Naive thymus-derived CD8-positive, alpha-beta T cell (primary cell): ENCODE results near the gene DLAT. TPM values are rescaled to one million over a fixed set of nuclear protein-coding genes. Genes with fewer than 3 reads are reported as not detected.
"Not testable (repeated sequence)": the region's sequence is repeated elsewhere in the genome, so short reads cannot be mapped to it uniquely, and the experiment has no call there.

ENCODE experiments used
- ATAC-seq, 2 donors: fragments of 150-1000 bp; cut with Tn5 transposase in 1 of 2; sonication (Bioruptor Pico), chemical (Tn5 transposase) in 1 of 2; 1 replicate in 1 of 2; 2 replicates in 1 of 2; pipeline ENCODE4 v1.10.0; 2021; ENCODE audit warnings: mild to moderate bottlenecking in 2 of 2, moderate library complexity in 2 of 2
- POLR2A ChIA-PET: fragments of 350-600 bp; sonication (Branson Sonifier 250); formaldehyde crosslinking; loops from one replicate; lab custom pipeline; 2021; ENCODE audit warnings: antibody characterized with exemption; lab: Charles Lee
- DNase-seq, 10 donors: peaks; one replicate each; pipeline versions ENCODE4 v3.0.0 to v3.0.0-alpha.2; 2020 to 2022
- H3K27ac Mint-ChIP-seq, 10 donors: one replicate each; pipeline ENCODE4 v1.8.0; 2020 to 2022; ENCODE audit warnings: mild to moderate bottlenecking in 10 of 10, mixed read lengths in 10 of 10, moderate library complexity in 4 of 10, inconsistent platforms in 1 of 10
- H3K27me3 Mint-ChIP-seq, 5 donors: one replicate each; pipeline ENCODE4 v1.8.0; 2021 to 2022; ENCODE audit warnings: mixed read lengths in 5 of 5
- H3K36me3 Mint-ChIP-seq, 3 donors: one replicate each; pipeline ENCODE4 v1.8.0; 2020 to 2022; ENCODE audit warnings: mixed read lengths in 3 of 3, mild to moderate bottlenecking in 2 of 3, inconsistent platforms in 1 of 3
- H3K4me1 Mint-ChIP-seq, 4 donors: one replicate each; pipeline ENCODE4 v1.8.0; 2021 to 2022; ENCODE audit warnings: mixed read lengths in 4 of 4
- H3K4me3 Mint-ChIP-seq, 10 donors: one replicate each; pipeline ENCODE4 v1.8.0; 2020 to 2022; ENCODE audit warnings: mild to moderate bottlenecking in 10 of 10, mixed read lengths in 10 of 10, moderate library complexity in 6 of 10, inconsistent platforms in 1 of 10
- H3K9me3 Mint-ChIP-seq, 9 donors: one replicate each; pipeline ENCODE4 v1.8.0; 2020 to 2022; ENCODE audit warnings: mixed read lengths in 9 of 9, mild to moderate bottlenecking in 3 of 9, inconsistent platforms in 1 of 9, moderate library complexity in 1 of 9
- polyA plus RNA-seq, 3 donors: library from polyadenylated mRNA; unstranded; fragments of 300-500 nt; fragmentation: Illumina TruSeq; gene quantifications; one replicate each; pipeline ENCODE4 v1.2.3, GENCODE V29; 2021
- total RNA-seq, 8 experiments: library from RNA in 2 of 8; stranded (reverse) in 2 of 8; gene quantifications; one replicate each; pipeline ENCODE4 v1.2.3 and lab custom pipeline; 2021 to 2026

Gene DLAT
- total and polyA plus RNA-seq, 5 experiments from 2014 or later: 20.0 to 26.1 (median 22.4) TPM

GRCh38 chr11:111983187-111983986 is 41.8 kb upstream of the DLAT start:
- no peak for DNase-seq
- ATAC-seq: no peak
- H3K9me3 Mint-ChIP-seq: no peaks in the 10 kb centered on the region
- POLR2A ChIA-PET: interaction anchor here (1.1 kb wide), 1 partner anchor 54 kb away, joined by 4 read pairs; no protein-coding TSS in a partner anchor
- peaks cover 0 to 2% (median under 1%) of the 10 kb centered on the region in 4 donors for H3K4me1 Mint-ChIP-seq
- no peak overlapping the region for H3K4me3 Mint-ChIP-seq
- H3K27ac Mint-ChIP-seq: no peak overlapping the region
- H3K36me3 Mint-ChIP-seq: peaks cover 0 to 11% (median 2%) of the 10 kb centered on the region in 3 donors
- H3K27me3 Mint-ChIP-seq: peaks cover 8 to 22% (median 15%) of the 10 kb centered on the region in 5 donors

GRCh38 chr11:111986589-111986988 is 38.6 kb upstream of the DLAT start:
- POLR2A ChIA-PET: no interaction called here
- H3K9me3 Mint-ChIP-seq: no peaks in the 10 kb centered on the region
- DNase-seq: no peak

GRCh38 chr11:111990381-111990780 is 34.8 kb upstream of the DLAT start:
- Mint-ChIP-seq H3K27ac (no peak overlapping the region), H3K9me3 (no peaks in the 10 kb centered on the region), H3K36me3 (peaks cover 0 to 18% (median 6%) of the 10 kb centered on the region in 3 donors), H3K4me1 (no peaks in the 10 kb centered on the region), H3K27me3 (no peaks in the 10 kb centered on the region), H3K4me3 (no peak overlapping the region)
- POLR2A ChIA-PET: no interaction called here
- ATAC-seq (no peak), DNase-seq (no peak)

More at GRCh38 chr11:111986589-111986988, 38.6 kb upstream of the DLAT start:
- Mint-ChIP-seq H3K27ac (no peak overlapping the region), H3K4me1 (peaks cover 0 to 2% (median under 1%) of the 10 kb centered on the region in 4 donors), H3K4me3 (no peak overlapping the region), H3K36me3 (peaks cover 0 to 9% (median 2%) of the 10 kb centered on the region in 3 donors), H3K27me3 (no peaks in the 10 kb centered on the region)
- ATAC-seq: no peak

GRCh38 chr11:111992206-111992855 is 32.9 kb upstream of the DLAT start:
- Mint-ChIP-seq H3K27ac (no peak overlapping the region), H3K36me3 (peaks cover 0 to 9% (median 9%) of the 10 kb centered on the region in 3 donors), H3K9me3 (no peaks in the 10 kb centered on the region), H3K27me3 (no peaks in the 10 kb centered on the region), H3K4me3 (no peak overlapping the region), H3K4me1 (no peaks in the 10 kb centered on the region)
- POLR2A ChIA-PET: no interaction called here
- ATAC-seq (no peak), DNase-seq (no peak)

- Mint-ChIP-seq H3K27ac (no peak overlapping the region), H3K9me3 (no peaks in the 10 kb centered on the region), H3K4me1 (peaks cover 3 to 8% (median 5%) of the 10 kb centered on the region in 4 donors), H3K4me3 (no peak overlapping the region), H3K36me3 (peaks cover 0 to 11% (median 10%) of the 10 kb centered on the region in 3 donors), H3K27me3 (no peaks in the 10 kb centered on the region)
- POLR2A ChIA-PET: no interaction called here
- ATAC-seq: no peak
- DNase-seq: no peak
These were observed 29.1 kb upstream of the DLAT start for GRCh38 chr11:111996129-111996528.

GRCh38 chr11:111996669-111997068 is 28.5 kb upstream of the DLAT start:
- H3K27ac Mint-ChIP-seq, H3K27me3 Mint-ChIP-seq, H3K4me1 Mint-ChIP-seq, H3K9me3 Mint-ChIP-seq, DNase-seq, ATAC-seq, H3K4me3 Mint-ChIP-seq, POLR2A ChIA-PET: not testable (repeated sequence)
- H3K36me3 Mint-ChIP-seq: peaks cover 0 to 11% (median 10%) of the 10 kb centered on the region in 3 donors

- no peak for DNase-seq
- Mint-ChIP-seq H3K4me1 (peaks cover 3 to 8% (median 5%) of the 10 kb centered on the region in 4 donors), H3K27me3 (peaks cover 0 to 2% (median 0%) of the 10 kb centered on the region in 5 donors), H3K4me3 (no peak overlapping the region), H3K36me3 (peaks cover 0 to 6% (median 2%) of the 10 kb centered on the region in 3 donors), H3K9me3 (no peaks in the 10 kb centered on the region), H3K27ac (no peak overlapping the region)
- ATAC-seq: no peak
- POLR2A ChIA-PET: no interaction called here
These were observed 26.1 kb upstream of the DLAT start for GRCh38 chr11:111999111-111999510.

- DNase-seq (no peak), ATAC-seq (no peak)
- no peak overlapping the region for H3K4me3 Mint-ChIP-seq
- no peaks in the 10 kb centered on the region for H3K9me3 Mint-ChIP-seq
- H3K4me1 Mint-ChIP-seq: peaks cover 3 to 8% (median 5%) of the 10 kb centered on the region in 4 donors
- no peak overlapping the region for H3K27ac Mint-ChIP-seq
- peaks cover 0 to 2% (median 0%) of the 10 kb centered on the region in 5 donors for H3K27me3 Mint-ChIP-seq
- peaks cover 0 to 6% (median 2%) of the 10 kb centered on the region in 3 donors for H3K36me3 Mint-ChIP-seq
- POLR2A ChIA-PET: no interaction called here
These were observed 24.5 kb upstream of the DLAT start for GRCh38 chr11:112000703-112001102.

GRCh38 chr11:112002491-112003216 is 22.6 kb upstream of the DLAT start:
- no peak for ATAC-seq
- POLR2A ChIA-PET: interaction anchor here (0.7 kb wide), 1 partner anchor 181 kb away, joined by 3 read pairs; no protein-coding TSS in a partner anchor
- Mint-ChIP-seq H3K9me3 (no peaks in the 10 kb centered on the region), H3K27ac (no peak overlapping the region), H3K27me3 (peaks cover 0 to 12% (median 2%) of the 10 kb centered on the region in 5 donors), H3K4me3 (no peak overlapping the region), H3K36me3 (peaks cover 0 to 3% (median 2%) of the 10 kb centered on the region in 3 donors), H3K4me1 (peaks cover 3 to 7% (median 4%) of the 10 kb centered on the region in 4 donors)
- DNase-seq: no peak

- Mint-ChIP-seq H3K27ac (no peak overlapping the region), H3K36me3 (peaks cover 0 to 1% (median under 1%) of the 10 kb centered on the region in 3 donors), H3K4me3 (no peak overlapping the region), H3K27me3 (peaks cover 0 to 23% (median 4%) of the 10 kb centered on the region in 5 donors), H3K9me3 (no peaks in the 10 kb centered on the region), H3K4me1 (no peaks in the 10 kb centered on the region)
- DNase-seq (peak in 3 of 10 donors; percentile 6 to 19 (median 11)), ATAC-seq (peak in 1 of 2 donors; percentile 65)
- POLR2A ChIA-PET: no interaction called here
These were observed 20.8 kb upstream of the DLAT start for GRCh38 chr11:112004389-112004788.

- no peak for ATAC-seq
- POLR2A ChIA-PET: no interaction called here
- Mint-ChIP-seq H3K27ac (no peak overlapping the region), H3K27me3 (peaks cover 0 to 23% (median 4%) of the 10 kb centered on the region in 5 donors), H3K36me3 (no peaks in the 10 kb centered on the region), H3K9me3 (peaks cover 0 to 2% (median 0%) of the 10 kb centered on the region in 9 donors), H3K4me1 (no peaks in the 10 kb centered on the region), H3K4me3 (no peak overlapping the region)
- no peak for DNase-seq
These were observed 19.6 kb upstream of the DLAT start for GRCh38 chr11:112005422-112006094.

GRCh38 chr11:112006095-112006441 is 19.1 kb upstream of the DLAT start:
- DNase-seq, H3K36me3 Mint-ChIP-seq, POLR2A ChIA-PET, ATAC-seq, H3K9me3 Mint-ChIP-seq, H3K4me1 Mint-ChIP-seq, H3K27ac Mint-ChIP-seq, H3K4me3 Mint-ChIP-seq: not testable (repeated sequence)
- peaks cover 0 to 23% (median 4%) of the 10 kb centered on the region in 5 donors for H3K27me3 Mint-ChIP-seq
